Colonic mucosa (tissue), 4 donors: ENCODE data around the gene HOXB7. TPM values are rescaled to one million over a fixed set of nuclear protein-coding genes. Genes with fewer than 3 reads are reported as not detected.

Source experiments
- DNase-seq: peaks from one replicate; pipeline ENCODE4 v3.0.0-alpha.2; 2020
- H3K27ac ChIP-seq: fragments of 200-600 bp; one replicate; pipeline ENCODE4 v1.8.0; 2021
- H3K27me3 ChIP-seq: fragments of 200-600 bp; one replicate; pipeline ENCODE4 v1.8.0; 2021
- H3K36me3 ChIP-seq: fragments of 200-600 bp; one replicate; pipeline ENCODE4 v1.8.0; 2021
- H3K4me1 ChIP-seq: fragments of 200-600 bp; one replicate; pipeline ENCODE4 v1.8.0; 2021; ENCODE audit warnings: mild to moderate bottlenecking
- H3K4me3 ChIP-seq: fragments of 200-600 bp; one replicate; pipeline ENCODE4 v1.8.0; 2021
- H3K9ac ChIP-seq, 2 donors: one replicate each; pipeline ENCODE4 v1.7.0; 2013; ENCODE audit warnings: control low read depth in 2 of 2, low read depth in 2 of 2, low read length in 2 of 2
- H3K9me3 ChIP-seq: fragments of 200-600 bp; one replicate; pipeline ENCODE4 v1.8.0; 2021
- CTCF ChIP-seq: fragments of 200-600 bp; IDR thresholded peaks from one replicate; pipeline ENCODE4 v1.8.0; 2022; ENCODE audit warnings: antibody characterized with exemption, mild to moderate bottlenecking
- intact Hi-C: fragments of 100-400 bp; cut with DNase I; formaldehyde crosslinking; loops from one replicate; pipeline ENCODE4 v1.14.1; 2022
- total RNA-seq, 2 donors: library from RNA; stranded (reverse); fragmentation: NEBNext Ultra II Directional in 1 of 2; extraction: Animal tissue kit (Norgen Biotek cat#: 25700) in 1 of 2; gene quantifications; one replicate each; pipeline ENCODE4 v1.2.1, GENCODE V29; 2021
- donor health status: healthy.
- donor health status: DM: no; HTN: no; CAD: no.
- donor health status: DM: no; HTN: no; CAD: no.

HOXB7 gene
- total RNA-seq, 2 donors from 2014 or later = 25.9 to 31.4 TPM

GRCh38 chr17:48609033-48609432 lies 1.8 kb downstream of the HOXB7 start:
- Histone ChIP-seq H3K9me3 (no peaks in the 10 kb centered on the region), H3K36me3 (no peaks in the 10 kb centered on the region), H3K27me3 (peaks cover 5% of the 10 kb centered on the region), H3K4me3 (no peak overlapping the region), H3K4me1 (peaks cover 2% of the 10 kb centered on the region), H3K9ac (peak overlapping the region; percentile 6 to 89), H3K27ac (no peak overlapping the region)
- intact Hi-C loops = no loop called here
- DNase-seq = no peak
- TF ChIP-seq CTCF = no peak

GRCh38 chr17:48608494-48608834 lies 2.4 kb downstream of the HOXB7 start:
- no peak for DNase-seq
- H3K9ac ChIP-seq = peak overlapping the region in 1 of 2 donors; percentile 37
- TF ChIP-seq CTCF = no peak
- intact Hi-C loops = no loop called here
- H3K27ac ChIP-seq = no peak overlapping the region
- H3K36me3 ChIP-seq = no peaks in the 10 kb centered on the region
- no peak overlapping the region for H3K4me3 ChIP-seq
- no peaks in the 10 kb centered on the region for H3K9me3 ChIP-seq
- no peaks in the 10 kb centered on the region for H3K27me3 ChIP-seq
- peaks cover 2% of the 10 kb centered on the region for H3K4me1 ChIP-seq

- H3K4me3 ChIP-seq = no peak overlapping the region
- H3K27me3 ChIP-seq = no peaks in the 10 kb centered on the region
- TF ChIP-seq CTCF = no peak
- no peak overlapping the region for H3K27ac ChIP-seq
- no peak for DNase-seq
- intact Hi-C loops = no loop called here
- peaks cover 2% of the 10 kb centered on the region for H3K4me1 ChIP-seq
- no peaks in the 10 kb centered on the region for H3K9me3 ChIP-seq
- no peaks in the 10 kb centered on the region for H3K36me3 ChIP-seq
- peak overlapping the region in 1 of 2 donors; percentile 60 for H3K9ac ChIP-seq
Measured at GRCh38 chr17:48606892-48607614, 3.8 kb downstream of the HOXB7 start.

- Histone ChIP-seq H3K4me1 (peaks cover 2% of the 10 kb centered on the region), H3K27ac (no peak overlapping the region), H3K36me3 (no peaks in the 10 kb centered on the region), H3K4me3 (no peak overlapping the region), H3K9ac (peak overlapping the region in 1 of 2 donors; percentile 72), H3K9me3 (no peaks in the 10 kb centered on the region), H3K27me3 (no peaks in the 10 kb centered on the region)
- TF ChIP-seq CTCF = no peak
- intact Hi-C loops = no loop called here
- no peak for DNase-seq
Measured at GRCh38 chr17:48605991-48606891, 4.6 kb downstream of the HOXB7 start.

GRCh38 chr17:48605409-48605919 lies 5.4 kb downstream of the HOXB7 start:
- TF ChIP-seq CTCF = no peak
- H3K9me3 ChIP-seq = no peaks in the 10 kb centered on the region
- H3K9ac ChIP-seq = peak overlapping the region; percentile 64 to 72
- peaks cover 2% of the 10 kb centered on the region for H3K4me1 ChIP-seq
- no peak overlapping the region for H3K4me3 ChIP-seq
- H3K27ac ChIP-seq = peak overlapping the region; percentile 89
- intact Hi-C loops = no loop called here
- no peak for DNase-seq
- no peaks in the 10 kb centered on the region for H3K27me3 ChIP-seq
- no peaks in the 10 kb centered on the region for H3K36me3 ChIP-seq
